GM12878 (cell line): Measurements from ENCODE around the gene VSTM2L. TPM values are rescaled to one million over a fixed set of nuclear protein-coding genes. Genes with fewer than 3 reads are reported as not detected.

Experiments
- ATAC-seq: fragments of 200-7000 bp; cut with Tn5 transposase; 3 replicates; pipeline ENCODE4 v1.9.1; 2020; ENCODE audit warnings: mild to moderate bottlenecking, moderate library complexity
- BruUV-seq: library from RNA; stranded (reverse); fragments of 400-500 nt; replicated peaks from 2 replicates; lab custom pipeline; 2021; lab: Mats Ljungman, UMichigan
- CTCF ChIA-PET: fragments of 300-600 bp; sonication (Branson Sonifier 250); formaldehyde crosslinking; extraction: SDS; loops from one replicate; lab custom pipeline; 2021; ENCODE audit warnings: inconsistent platforms; lab: Yijun Ruan, JAX
- POLR2A ChIA-PET: fragments of 350-600 bp; formaldehyde crosslinking; extraction: SDS; loops from one replicate; lab custom pipeline; 2021; ENCODE audit warnings: inconsistent platforms; lab: Charles Lee
- RAD21 ChIA-PET: fragments of 300-600 bp; sonication (Branson Sonifier 250); formaldehyde crosslinking; loops from one replicate; lab custom pipeline; 2023; ENCODE audit warnings: antibody characterized with exemption; ENCODE audit not compliant: unreplicated experiment; lab: Charles Lee
- SMC1A ChIA-PET: fragments of 300-600 bp; sonication (Branson Sonifier 250); formaldehyde crosslinking; loops from one replicate; lab custom pipeline; 2023; ENCODE audit not compliant: unreplicated experiment, uncharacterized antibody; lab: Charles Lee
- DNase-seq: peaks from one replicate; pipeline ENCODE4 v3.0.0-alpha.2; 2011; ENCODE audit warnings: low read depth, low spot score
- FAIRE-seq: peaks from 3 replicates; lab custom pipeline; 2011; peaks lifted over from hg19 to GRCh38; lab: Jason Lieb, UNC
- H2AFZ ChIP-seq: 2 replicates; pipeline ENCODE4 v1.6.0; 2011; ENCODE audit warnings: low read depth, low read length, control low read depth; ENCODE audit not compliant: control insufficient read depth
- H3K27ac ChIP-seq: 2 replicates; pipeline ENCODE4 v1.5.1; 2011; ENCODE audit warnings: control low read depth; ENCODE audit not compliant: control insufficient read depth, insufficient read depth
- H3K27me3 ChIP-seq, 2 experiments: replicated peaks in 1 of 2; 2 replicates each; pipeline versions ENCODE4 v1.6.0 to v1.6.1; 2011; ENCODE audit warnings: low read length in 1 of 2; ENCODE audit not compliant: control insufficient read depth in 2 of 2, insufficient read depth in 2 of 2
- H3K36me3 ChIP-seq, 2 experiments: 2 replicates each; pipeline ENCODE4 v1.5.1; 2011; ENCODE audit warnings: low read length in 1 of 2; ENCODE audit not compliant: control insufficient read depth in 2 of 2, insufficient read depth in 2 of 2
- H3K4me1 ChIP-seq: 2 replicates; pipeline ENCODE4 v1.6.1; 2011; ENCODE audit warnings: mild to moderate bottlenecking, low read length, moderate library complexity, mixed read lengths; ENCODE audit not compliant: control insufficient read depth, insufficient read depth
- H3K4me2 ChIP-seq: 2 replicates; pipeline ENCODE4 v1.6.0; 2011; ENCODE audit warnings: control low read depth; ENCODE audit not compliant: control insufficient read depth, insufficient read depth
- H3K4me3 ChIP-seq: fragments of 200-600 bp; sonication (generic); 2 replicates; pipeline ENCODE4 v1.5.1; 2016
- H3K79me2 ChIP-seq: 2 replicates; pipeline ENCODE4 v1.6.0; 2011; ENCODE audit warnings: low read length; ENCODE audit not compliant: control insufficient read depth, insufficient read depth
- H3K9ac ChIP-seq: 2 replicates; pipeline ENCODE4 v1.8.0; 2011; ENCODE audit warnings: low read length, control low read depth, mixed read lengths; ENCODE audit not compliant: control insufficient read depth, insufficient read depth
- H3K9me3 ChIP-seq: replicated peaks from 3 replicates; pipeline ENCODE4 v1.5.1; 2011; ENCODE audit warnings: mild to moderate bottlenecking, low read length; ENCODE audit not compliant: control insufficient read depth, insufficient read depth
- H4K20me1 ChIP-seq: 2 replicates; pipeline ENCODE4 v1.6.0; 2011; ENCODE audit not compliant: control insufficient read depth, insufficient read depth
- CHD1 ChIP-seq: IDR thresholded peaks from 2 replicates; pipeline ENCODE4 v1.6.1; 2012; ENCODE audit warnings: low read depth, low read length, improper control_type of control experiment
- CREB1 ChIP-seq: IDR thresholded peaks from 2 replicates; pipeline ENCODE4 v1.6.1; 2012; ENCODE audit warnings: low read depth, mild to moderate bottlenecking, inconsistent platforms
- E2F8 ChIP-seq: fragments of 450-650 bp; IDR thresholded peaks from 2 replicates; pipeline ENCODE4 v1.6.1; 2018; ENCODE audit warnings: mild to moderate bottlenecking, low read depth, moderate library complexity; ENCODE audit not compliant: partially characterized antibody
- HDAC2 ChIP-seq: fragments of 200-600 bp; sonication (generic); IDR thresholded peaks from 2 replicates; pipeline ENCODE4 v1.6.1; 2017
- HDGF ChIP-seq: fragments of 450-650 bp; IDR thresholded peaks from 2 replicates; pipeline ENCODE4 v1.6.1; 2016; ENCODE audit warnings: antibody characterized with exemption
- HSF1 ChIP-seq: fragments of 150-350 bp; IDR thresholded peaks from 2 replicates; pipeline ENCODE4 v1.6.1; 2014; ENCODE audit warnings: mild to moderate bottlenecking, low read depth, low read length
- KAT2A ChIP-seq: conservative IDR thresholded peaks from 2 replicates; pipeline ENCODE4 v1.6.1; 2011; ENCODE audit warnings: low read depth, low read length; ENCODE audit not compliant: control insufficient read depth
- KLF5 ChIP-seq: fragments of 450-650 bp; IDR thresholded peaks from 2 replicates; pipeline ENCODE4 v1.6.1; 2014; ENCODE audit warnings: mild to moderate bottlenecking; ENCODE audit not compliant: partially characterized antibody
- MEF2B ChIP-seq: fragments of 450-650 bp; IDR thresholded peaks from 2 replicates; pipeline ENCODE4 v1.6.1; 2018; ENCODE audit warnings: mild to moderate bottlenecking, moderate library complexity; ENCODE audit not compliant: partially characterized antibody, poor library complexity, severe bottlenecking
- MYB ChIP-seq: fragments of 150-350 bp; IDR thresholded peaks from 2 replicates; pipeline ENCODE4 v1.6.1; 2014; ENCODE audit warnings: mild to moderate bottlenecking, low read depth, low read length, borderline replicate concordance
- MYC ChIP-seq: IDR thresholded peaks from 2 replicates; pipeline ENCODE4 v1.6.1; 2011; ENCODE audit warnings: mild to moderate bottlenecking, low read length, moderate library complexity, inconsistent platforms; ENCODE audit not compliant: insufficient read depth, insufficient replicate concordance, insufficient read length, severe bottlenecking
- NFIC ChIP-seq: IDR thresholded peaks from 2 replicates; pipeline ENCODE4 v1.6.1; 2012; ENCODE audit warnings: low read depth, mild to moderate bottlenecking, inconsistent platforms, low read length, moderate library complexity
- PAX8 ChIP-seq: fragments of 450-650 bp; IDR thresholded peaks from 2 replicates; pipeline ENCODE4 v1.6.1; 2017; ENCODE audit warnings: mild to moderate bottlenecking, moderate library complexity
- POLR2AphosphoS5 ChIP-seq: IDR thresholded peaks from 2 replicates; pipeline ENCODE4 v1.6.1; 2011; ENCODE audit warnings: mild to moderate bottlenecking, low read length, inconsistent platforms
- SIX5 ChIP-seq: IDR thresholded peaks from 2 replicates; pipeline ENCODE4 v1.6.1; 2011; ENCODE audit warnings: mild to moderate bottlenecking, low read depth, low read length, moderate library complexity; ENCODE audit not compliant: severe bottlenecking
- ZNF622 ChIP-seq: fragments of 450-650 bp; IDR thresholded peaks from 2 replicates; pipeline ENCODE4 v1.6.1; 2017; ENCODE audit warnings: mild to moderate bottlenecking, inconsistent platforms
- WGBS: methylation state at CpG from one replicate; pipeline ENCODE4 v1.1.6; 2016; ENCODE audit warnings: low lambda C conversion rate; ENCODE audit not compliant: insufficient replicate concordance, insufficient coverage; ENCODE audit errors: missing lambda C conversion rate; 5-methylcytosine and 5-hydroxymethylcytosine counted together
- in situ Hi-C: fragments of 300-500 bp; cut with MboI; formaldehyde crosslinking; loops from 9 replicates; pipeline ENCODE4 v1.14.3; 2018; ENCODE audit warnings: mixed read lengths
- intact Hi-C: fragments of 100-400 bp; cut with micrococcal nuclease; formaldehyde crosslinking; loops from one replicate; pipeline ENCODE4 v1.14.2; 2022; ENCODE audit not compliant: unreplicated experiment
- polyA plus RNA-seq, 11 experiments: library from polyadenylated mRNA; depleted of rRNA in 4 of 11; unstranded in 6 of 11; stranded (reverse) in 5 of 11; fragments of >200 nt; fragmentation: Nextera tagmentation in 4 of 11; fragmentation: Illumina TruSeq in 1 of 11; extraction: Ambion mirVana in 4 of 11; extraction: Trizol in 1 of 11; gene quantifications; 1 replicate in 1 of 11; 2 replicates in 10 of 11; pipeline versions ENCODE4 v1.2.1 to v1.2.3, GENCODE V29; 2011 to 2016; ENCODE audit warnings: inconsistent platforms in 2 of 11, missing spikeins in 2 of 11, low read depth in 1 of 11
- total RNA-seq, 4 experiments: library from RNA; depleted of rRNA in 3 of 4; stranded (reverse); fragments of >200 nt in 3 of 4; fragmentation: Illumina TruSeq in 1 of 4; extraction: Trizol in 1 of 4; gene quantifications; 2 replicates each; pipeline versions ENCODE4 v1.2.1 to v1.2.3, GENCODE V29; 2013 to 2021

VSTM2L gene
- total and polyA plus RNA-seq, 10 of the 15 experiments (the other 5 are each of a cell fraction or from before 2014, with no cell fraction given), result 0.05 to 1.5 (median 0.63) TPM; not detected in 2

- in situ Hi-C loops, result no loop called here
- TF ChIP-seq NFIC (no peak), MYB (no peak), PAX8 (no peak), HDGF (no peak), HDAC2 (no peak), SIX5 (no peak), ZNF622 (no peak), POLR2AphosphoS5 (no peak), CHD1 (no peak), E2F8 (no peak), HSF1 (no peak), MYC (no peak), KAT2A (no peak), CREB1 (no peak), MEF2B (no peak), KLF5 (no peak)
- Histone ChIP-seq H3K4me2 (no peak overlapping the region), H4K20me1 (no peaks in the 10 kb centered on the region), H3K79me2 (no peaks in the 10 kb centered on the region), H3K9me3 (no peaks in the 10 kb centered on the region), H3K27ac (no peak overlapping the region), H3K36me3 (no peaks in the 10 kb centered on the region), H2AFZ (no peak overlapping the region), H3K9ac (no peak overlapping the region), H3K4me3 (no peak overlapping the region), H3K27me3 (no peaks in the 10 kb centered on the region), H3K4me1 (peaks cover 3% of the 10 kb centered on the region; the same call in 1 of the 2 replicates)
- CTCF ChIA-PET, result no interaction called here
- POLR2A ChIA-PET, result no interaction called here
- BruUV-seq, result no TSS peak
- RAD21 ChIA-PET, result no interaction called here
- ATAC-seq (no peak), DNase-seq (no peak), FAIRE-seq (no peak)
- 75% methylated on average over 10 of the region's 10 CpGs for WGBS
- intact Hi-C loops, result no loop called here
- SMC1A ChIA-PET, result no interaction called here
Measured at GRCh38 chr20:37888641-37889040, 14.3 kb upstream of the VSTM2L start.
